ENCODE data around the gene OOSP1.
"Not testable (repeated sequence)": the region's sequence is repeated elsewhere in the genome, so short reads cannot be mapped to it uniquely, and the experiment has no call there.

Gene OOSP1

DNA sequence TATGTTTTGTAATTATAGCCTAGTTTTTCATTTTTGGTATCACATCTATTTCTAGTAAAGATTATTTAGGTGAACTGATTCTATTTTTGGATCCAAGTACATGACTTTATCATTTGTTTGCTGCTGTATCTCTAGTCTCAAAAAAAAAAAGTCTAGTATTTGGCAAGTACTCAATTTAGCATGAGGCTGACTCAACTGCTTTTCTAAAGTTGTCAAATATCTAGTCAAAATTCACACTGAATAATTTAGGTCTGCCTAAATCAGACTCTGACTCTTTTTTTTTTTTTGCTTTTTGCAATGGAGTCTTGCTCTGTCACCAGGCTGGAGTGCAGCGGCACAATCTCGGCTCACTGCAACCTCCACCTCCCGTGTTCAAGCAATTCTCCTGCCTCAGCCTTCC is 28.0 kb downstream of the OOSP1 start:
- TF ChIP-seq JUND (IDR thresholded peaks at IDR 0.05; ENCODE audit: low read depth): no peak
- in situ Hi-C loops (cut with HindIII; ENCODE audit: low pct_unique_long_range_greater_than_20kb, low sequenced_read_pairs): no loop called here
- DNase-seq (ENCODE audit: low read depth in 1 of 2, low spot score in 1 of 2): no peak

DNA sequence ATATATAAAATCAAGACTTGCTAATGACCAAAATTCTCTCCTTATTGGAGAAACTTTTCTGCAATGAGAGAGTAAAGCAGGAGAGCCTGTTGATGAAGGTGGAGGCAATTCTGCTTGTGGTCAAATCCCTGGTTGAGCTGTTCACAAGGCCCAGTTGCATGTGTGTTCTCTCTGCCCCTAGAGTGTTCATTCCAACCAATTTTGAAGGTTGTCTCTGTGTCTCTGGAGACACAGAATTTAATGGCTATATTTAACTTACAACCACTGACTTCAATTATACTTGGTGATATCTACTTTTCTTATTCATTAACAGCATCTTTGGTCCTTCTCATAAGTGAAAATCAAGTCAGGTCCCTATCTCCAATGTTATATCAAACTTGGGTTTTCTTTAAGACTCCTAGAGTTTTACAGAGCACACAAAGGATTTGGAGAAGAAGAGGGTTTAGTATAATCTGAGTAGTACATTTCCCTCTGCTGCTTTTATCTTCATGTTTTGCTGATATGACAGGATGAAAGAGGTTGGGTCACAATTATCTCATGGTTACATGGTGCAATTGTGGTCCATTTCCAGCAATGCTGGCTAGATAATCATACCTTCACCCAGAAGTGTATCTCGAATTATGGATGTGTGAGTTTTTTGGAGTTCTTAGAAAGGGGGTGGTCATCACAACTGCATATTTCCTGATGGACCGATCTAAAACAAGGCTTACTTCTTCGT is 29.6 kb downstream of the OOSP1 start:
- no peak for DNase-seq (ENCODE audit: low read depth in 1 of 2, low spot score in 1 of 2)
- in situ Hi-C loops (cut with HindIII; ENCODE audit: low pct_unique_long_range_greater_than_20kb, low sequenced_read_pairs): no loop called here
- no peak for TF ChIP-seq JUND (IDR thresholded peaks at IDR 0.05; ENCODE audit: low read depth)

DNA sequence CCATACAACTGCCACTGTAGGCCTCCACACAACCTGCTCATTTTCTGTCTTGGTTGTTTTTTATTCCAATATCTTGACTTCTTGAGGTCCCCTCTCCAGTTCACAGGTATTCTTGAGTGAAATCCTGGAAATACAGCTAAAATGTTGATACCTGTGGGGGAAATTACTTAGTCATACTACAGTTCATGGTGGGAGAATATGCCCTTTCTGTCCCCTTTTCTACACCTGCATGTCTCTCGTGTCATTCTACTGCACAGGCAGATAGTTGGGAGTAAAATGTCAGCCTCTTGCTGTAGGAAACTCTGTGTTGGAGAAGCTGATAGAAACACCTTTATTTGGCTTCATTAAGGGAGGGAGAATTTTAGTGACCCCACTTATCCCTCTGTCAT is 30.2 kb downstream of the OOSP1 start:
- no peak for DNase-seq (ENCODE audit: low read depth in 1 of 2, low spot score in 1 of 2)
- in situ Hi-C loops (cut with HindIII; ENCODE audit: low pct_unique_long_range_greater_than_20kb, low sequenced_read_pairs): no loop called here
- no peak for TF ChIP-seq JUND (IDR thresholded peaks at IDR 0.05; ENCODE audit: low read depth)

DNA sequence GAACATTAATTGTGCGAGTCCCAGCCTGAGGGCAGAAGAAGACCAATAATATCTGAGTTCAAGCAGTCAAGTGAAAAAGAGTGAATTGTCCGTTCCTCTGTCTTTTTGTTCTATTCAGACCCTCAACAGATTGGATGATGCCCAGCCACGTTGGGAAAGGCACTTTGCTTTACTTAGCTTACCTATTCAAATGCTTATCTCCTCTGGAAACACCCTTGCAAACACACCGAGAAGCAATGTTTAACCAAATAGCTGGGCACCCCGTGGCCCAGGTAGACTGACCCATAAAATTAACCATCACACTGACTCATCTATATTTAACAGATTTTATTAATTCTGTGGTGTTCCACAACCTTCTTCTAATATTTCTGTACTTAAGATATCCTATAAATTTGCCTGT is 34.9 kb downstream of the OOSP1 start:
- in situ Hi-C loops (cut with HindIII; ENCODE audit: low pct_unique_long_range_greater_than_20kb, low sequenced_read_pairs): no loop called here
- TF ChIP-seq JUND (IDR thresholded peaks at IDR 0.05; ENCODE audit: low read depth): no peak
- no peak for DNase-seq (ENCODE audit: low read depth in 1 of 2, low spot score in 1 of 2)

DNA sequence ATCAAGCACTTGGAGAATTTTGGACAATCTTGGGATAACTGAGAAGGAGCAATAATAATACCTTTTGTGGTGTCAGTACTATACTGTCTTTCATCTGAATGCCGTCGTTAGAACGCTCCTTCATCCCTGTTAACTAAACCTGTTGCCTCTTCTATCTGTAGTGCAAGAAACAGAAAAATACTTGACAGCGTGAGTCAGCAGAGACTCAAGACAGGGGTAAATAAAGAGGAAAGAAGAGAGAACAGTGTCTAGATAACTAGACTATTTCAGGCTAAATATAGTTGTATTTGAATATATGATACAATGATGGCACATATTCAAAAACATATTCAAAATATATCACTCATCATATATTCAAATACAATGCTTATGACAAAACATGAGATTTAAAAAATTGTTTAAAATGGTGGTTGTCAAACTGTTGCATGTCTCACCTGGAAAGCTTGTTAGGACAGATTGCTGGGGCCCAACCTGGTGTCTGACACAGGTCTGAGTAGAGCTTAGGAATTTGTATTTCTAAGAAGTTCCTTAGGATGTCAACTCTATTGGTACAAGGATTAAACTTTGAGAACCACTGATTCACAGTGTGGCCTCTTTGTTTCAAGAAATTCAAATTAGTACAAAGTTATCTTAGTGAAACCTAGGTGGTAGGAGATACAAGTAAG is 43.0 kb downstream of the OOSP1 start:
- TF ChIP-seq JUND (IDR thresholded peaks at IDR 0.05; ENCODE audit: low read depth): no peak
- in situ Hi-C loops (cut with HindIII; ENCODE audit: low pct_unique_long_range_greater_than_20kb, low sequenced_read_pairs): no loop called here
- no peak for DNase-seq (ENCODE audit: low read depth in 1 of 2, low spot score in 1 of 2)

DNA sequence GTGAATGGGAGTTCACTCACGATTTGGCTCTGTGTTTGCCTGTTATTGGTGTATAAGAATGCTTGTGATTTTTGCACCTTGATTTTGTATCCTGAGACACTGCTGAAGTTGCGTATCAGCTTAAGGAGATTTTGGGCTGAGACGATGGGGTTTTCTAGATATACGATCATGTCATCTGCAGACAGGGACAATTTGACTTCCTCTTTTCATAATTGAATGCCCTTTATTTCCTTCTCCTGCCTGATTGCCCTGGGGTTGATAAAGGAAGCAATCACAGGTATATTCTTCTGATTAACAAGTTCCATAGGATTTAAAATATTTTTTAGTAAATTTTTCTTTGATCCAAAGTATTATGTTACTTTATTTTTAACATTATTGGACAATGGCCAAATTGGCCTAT is 43.8 kb downstream of the OOSP1 start:
- DNase-seq (ENCODE audit: low read depth in 1 of 2, low spot score in 1 of 2); in situ Hi-C loops (cut with HindIII; ENCODE audit: low pct_unique_long_range_greater_than_20kb, low sequenced_read_pairs): not testable (repeated sequence)

DNA sequence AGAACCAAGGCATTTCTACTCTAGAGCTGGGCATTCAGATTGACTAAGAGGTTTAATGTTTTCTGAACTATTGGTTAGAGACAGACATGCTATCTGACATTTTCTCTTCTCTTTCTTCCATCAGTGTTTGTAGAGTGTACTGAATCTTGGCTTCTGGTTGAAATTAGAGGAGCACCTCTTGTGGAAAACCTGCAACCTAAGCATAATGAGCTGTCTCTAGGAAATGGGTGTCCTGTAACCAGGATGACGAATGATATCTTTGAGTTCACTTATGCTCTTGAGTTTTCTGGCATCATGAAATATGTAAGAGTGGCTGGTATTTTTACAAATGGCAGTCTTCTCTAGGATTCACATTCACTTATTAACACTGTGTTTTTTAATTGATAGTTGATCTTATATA is 45.0 kb downstream of the OOSP1 start:
- in situ Hi-C loops (cut with HindIII; ENCODE audit: low pct_unique_long_range_greater_than_20kb, low sequenced_read_pairs): no loop called here
- no peak for DNase-seq (ENCODE audit: low read depth in 1 of 2, low spot score in 1 of 2)
- TF ChIP-seq JUND (IDR thresholded peaks at IDR 0.05; ENCODE audit: low read depth): no peak

DNA sequence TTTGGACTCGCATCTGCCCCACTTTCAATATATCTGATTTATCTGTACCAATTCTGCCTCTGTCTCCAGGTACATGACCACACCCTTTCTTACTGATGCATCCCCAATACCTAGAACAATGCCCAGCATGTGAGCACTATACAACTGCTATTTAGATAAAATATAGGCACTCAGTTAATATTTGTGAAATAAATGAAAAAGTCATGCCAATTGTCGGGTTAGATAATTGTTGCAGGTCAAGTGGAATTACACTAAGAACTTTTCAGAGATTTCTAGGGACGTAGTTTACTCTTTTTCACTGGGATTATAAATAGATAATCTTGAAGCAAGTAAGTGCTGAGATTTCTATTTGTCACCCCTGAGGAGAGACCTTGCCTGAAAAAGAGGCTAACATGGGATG is 46.1 kb downstream of the OOSP1 start:
- in situ Hi-C loops (cut with HindIII; ENCODE audit: low pct_unique_long_range_greater_than_20kb, low sequenced_read_pairs): no loop called here
- no peak for DNase-seq (ENCODE audit: low read depth in 1 of 2, low spot score in 1 of 2)
- TF ChIP-seq JUND (IDR thresholded peaks at IDR 0.05; ENCODE audit: low read depth): no peak

DNA sequence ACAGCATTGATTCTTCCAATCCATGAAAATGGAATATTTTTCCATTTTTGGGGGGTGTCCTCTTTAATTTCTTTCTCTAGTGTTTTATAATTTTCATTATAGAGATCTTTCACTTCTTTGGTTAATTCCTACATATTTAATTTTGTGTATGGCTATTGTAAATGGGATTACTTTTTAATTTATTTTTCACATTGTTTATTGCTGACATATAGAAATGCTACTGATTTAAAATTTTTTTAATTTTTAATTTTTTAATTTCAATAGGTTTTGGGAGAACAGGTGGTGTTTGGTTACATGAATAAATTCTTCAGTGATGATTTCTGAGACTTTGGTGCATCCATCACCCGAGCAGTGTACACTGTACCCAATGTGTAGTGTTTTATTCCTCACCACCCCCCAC is 52.2 kb downstream of the OOSP1 start:
- no peak for TF ChIP-seq JUND (IDR thresholded peaks at IDR 0.05; ENCODE audit: low read depth)
- DNase-seq (ENCODE audit: low read depth in 1 of 2, low spot score in 1 of 2): no peak
- in situ Hi-C loops (cut with HindIII; ENCODE audit: low pct_unique_long_range_greater_than_20kb, low sequenced_read_pairs): no loop called here

DNA sequence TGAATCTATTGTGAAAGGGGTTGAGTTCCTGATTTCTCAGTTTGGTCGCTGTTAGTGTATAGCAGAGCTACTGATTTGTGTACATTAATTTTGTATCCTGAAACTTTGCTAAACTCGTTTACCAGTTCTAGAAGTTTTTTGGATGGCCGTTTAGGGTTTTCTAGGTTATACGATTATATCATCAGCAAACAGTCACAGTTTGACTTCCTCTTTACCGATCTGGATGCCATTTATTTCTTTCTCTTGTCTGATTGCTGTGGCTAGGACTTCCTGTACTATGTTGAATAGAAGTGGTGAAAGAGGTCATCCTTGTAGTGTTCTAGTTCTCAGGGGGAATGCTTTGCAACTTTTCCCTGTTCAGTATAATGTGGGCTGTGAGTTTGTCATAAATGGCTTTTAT is 54.2 kb downstream of the OOSP1 start:
- DNase-seq (ENCODE audit: low read depth in 1 of 2, low spot score in 1 of 2): no peak
- no peak for TF ChIP-seq JUND (IDR thresholded peaks at IDR 0.05; ENCODE audit: low read depth)
- in situ Hi-C loops (cut with HindIII; ENCODE audit: low pct_unique_long_range_greater_than_20kb, low sequenced_read_pairs): no loop called here

DNA sequence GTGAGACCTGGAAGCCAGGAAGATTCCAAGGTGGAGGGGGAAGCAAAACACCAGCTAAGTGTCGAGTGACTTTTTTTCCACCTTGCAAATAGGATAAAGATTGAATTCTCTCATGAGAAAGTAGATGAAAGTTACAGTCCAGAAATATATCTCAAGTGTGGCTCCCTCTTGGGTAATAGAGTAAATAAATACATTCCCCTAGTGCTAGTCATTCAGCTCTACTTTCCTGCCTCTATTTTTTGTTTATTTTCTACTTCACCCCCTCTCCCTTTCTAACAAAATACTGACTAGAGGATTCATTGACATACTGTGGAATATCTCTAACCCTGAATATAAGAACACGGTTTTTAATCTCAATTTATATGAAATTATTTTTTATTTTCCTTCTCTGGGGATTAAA is 59.6 kb downstream of the OOSP1 start:
- TF ChIP-seq JUND (IDR thresholded peaks at IDR 0.05; ENCODE audit: low read depth): no peak
- DNase-seq (ENCODE audit: low read depth in 1 of 2, low spot score in 1 of 2): no peak
- in situ Hi-C loops (cut with HindIII; ENCODE audit: low pct_unique_long_range_greater_than_20kb, low sequenced_read_pairs): no loop called here

DNA sequence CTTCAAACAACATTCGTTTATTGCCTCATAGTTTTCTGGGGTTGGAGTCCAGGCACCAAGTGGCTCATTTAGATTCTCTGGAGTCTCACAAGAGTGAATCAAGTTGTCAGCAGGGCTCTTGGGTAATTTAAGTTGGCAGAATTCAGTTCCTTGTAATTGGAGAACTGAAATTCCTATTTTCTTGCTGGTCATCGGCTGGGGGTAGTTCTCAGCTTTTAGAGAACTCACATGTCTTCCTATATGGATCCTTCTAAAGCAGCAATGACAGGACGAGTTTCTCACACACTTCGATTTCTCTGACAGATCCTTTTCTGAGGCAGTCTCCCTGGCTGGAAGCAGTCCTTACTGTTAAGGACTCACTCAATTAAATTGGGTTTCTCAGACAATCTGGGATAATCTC is 61.5 kb downstream of the OOSP1 start:
- DNase-seq (ENCODE audit: low read depth in 1 of 2, low spot score in 1 of 2): no peak
- no peak for TF ChIP-seq JUND (IDR thresholded peaks at IDR 0.05; ENCODE audit: low read depth)
- in situ Hi-C loops (cut with HindIII; ENCODE audit: low pct_unique_long_range_greater_than_20kb, low sequenced_read_pairs): no loop called here

DNA sequence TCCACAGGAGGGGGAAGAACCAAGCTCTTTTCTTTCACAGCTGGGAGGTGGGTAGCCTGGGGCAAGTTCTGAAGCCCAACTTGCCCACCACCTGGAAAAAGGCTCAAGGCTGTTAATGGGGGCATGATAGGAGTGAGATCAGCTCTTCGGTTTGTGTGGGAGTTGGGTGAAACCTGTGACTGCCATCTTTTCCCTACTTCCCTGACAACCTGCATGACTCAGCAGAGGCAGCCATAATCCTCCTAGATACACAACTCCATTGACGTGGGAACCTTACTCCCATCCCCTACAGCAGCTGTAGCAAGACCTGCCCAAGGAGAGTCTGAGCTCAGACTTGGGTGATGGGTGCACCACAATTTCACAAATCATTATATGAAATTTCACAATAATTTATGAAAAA is 65.5 kb downstream of the OOSP1 start:
- in situ Hi-C loops (cut with HindIII; ENCODE audit: low pct_unique_long_range_greater_than_20kb, low sequenced_read_pairs): no loop called here
- no peak for TF ChIP-seq JUND (IDR thresholded peaks at IDR 0.05; ENCODE audit: low read depth)
- DNase-seq (ENCODE audit: low read depth in 1 of 2, low spot score in 1 of 2): no peak

DNA sequence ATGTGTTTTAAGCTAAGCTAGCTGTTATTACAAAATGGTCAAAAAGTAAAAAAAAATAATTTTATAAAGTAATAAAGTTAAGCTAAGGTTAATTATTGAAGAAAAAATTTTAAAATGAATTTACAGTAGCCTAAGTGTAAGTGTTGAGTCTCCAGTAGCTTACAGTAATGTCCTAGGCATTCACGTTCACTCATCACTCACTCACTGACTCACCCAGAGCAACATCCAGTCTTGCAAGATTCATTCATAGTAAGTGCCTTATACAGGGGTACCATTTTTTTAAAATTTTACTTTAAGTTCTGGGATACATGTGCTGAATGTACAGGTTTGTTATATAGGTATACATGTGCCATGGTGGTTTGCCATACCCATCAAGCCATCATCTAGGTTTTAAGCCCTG is 67.1 kb downstream of the OOSP1 start:
- in situ Hi-C loops (cut with HindIII; ENCODE audit: low pct_unique_long_range_greater_than_20kb, low sequenced_read_pairs): no loop called here
- DNase-seq (ENCODE audit: low read depth in 1 of 2, low spot score in 1 of 2): no peak
- no peak for TF ChIP-seq JUND (IDR thresholded peaks at IDR 0.05; ENCODE audit: low read depth)

Data from T47D (cell line).